ENCODE results near the gene COQ4.
A peak's percentile ranks its signal among the peaks of the same experiment; 100 is the strongest.
"Not testable (repeated sequence)": the region's sequence is repeated elsewhere in the genome, so short reads cannot be mapped to it uniquely, and the experiment has no call there.

The COQ4 gene

DNA sequence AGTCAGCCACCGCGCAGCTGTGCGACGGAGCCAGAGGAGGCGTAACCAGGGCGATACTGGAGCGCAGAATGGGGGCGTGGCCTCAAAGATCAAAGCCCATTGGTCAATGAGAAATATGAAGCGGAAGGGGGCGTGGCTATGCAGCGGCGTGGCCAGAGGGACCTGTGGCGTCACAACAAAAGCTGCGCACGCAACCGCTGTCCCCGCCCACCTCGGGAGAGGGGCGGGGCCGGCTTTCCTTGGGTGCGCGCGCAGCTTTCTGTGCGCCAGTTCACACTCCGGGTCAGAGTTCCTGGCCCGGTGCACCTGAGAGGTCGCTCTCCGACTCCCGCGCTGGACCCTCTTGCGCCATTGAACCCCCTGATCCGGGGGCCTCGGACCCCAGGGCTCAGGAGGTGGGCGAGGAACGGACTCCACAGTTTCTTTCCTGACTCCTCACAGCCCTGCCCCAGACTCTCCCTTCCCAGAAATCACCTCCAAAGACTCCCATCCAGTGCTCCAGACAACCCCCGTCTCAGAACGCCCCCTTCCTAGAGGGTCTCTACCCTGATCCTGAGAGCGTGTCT lies 46.5 kb upstream of the COQ4 start, which contains the start of gene SWI5:
SWI5 (plus strand) TSS at position 269 of the 566 bp plus-strand sequence.
- Histone ChIP-seq H2AFZ (ENCODE audit: low read depth, low read length) (0 out of 2 replicates have a peak within 1 kb of the TSS, but pooled peaks have one; percentile 50), H3K4me3 (ENCODE audit: low read length) (peak within 1 kb of the TSS; percentile 98), H3K36me3 (replicated peaks; ENCODE audit: low read depth, low read length) (no peaks in the 10 kb centered on the region), H3K27me3 (ENCODE audit: low read depth, low read length) (no peaks in the 10 kb centered on the region), H3K4me1 (ENCODE audit: low read length) (peaks cover 11% of the 10 kb centered on the region), H3K27ac (ENCODE audit: low read length) (peak within 1 kb of the TSS; percentile 29; the same call in 1 of the 2 replicates), H3K4me2 (ENCODE audit: low read length) (peak within 1 kb of the TSS; percentile 99), H3K9ac (ENCODE audit: low read length) (peak within 1 kb of the TSS; percentile 93), H3K79me2 (ENCODE audit: low read length) (peaks cover 13% of the 10 kb centered on the region), H4K20me1 (ENCODE audit: insufficient read depth, low read length) (no peaks in the 10 kb centered on the region), H3K9me3 (ENCODE audit: insufficient read depth, low read length) (no peaks in the 10 kb centered on the region)
- TF ChIP-seq, protein P1, sequence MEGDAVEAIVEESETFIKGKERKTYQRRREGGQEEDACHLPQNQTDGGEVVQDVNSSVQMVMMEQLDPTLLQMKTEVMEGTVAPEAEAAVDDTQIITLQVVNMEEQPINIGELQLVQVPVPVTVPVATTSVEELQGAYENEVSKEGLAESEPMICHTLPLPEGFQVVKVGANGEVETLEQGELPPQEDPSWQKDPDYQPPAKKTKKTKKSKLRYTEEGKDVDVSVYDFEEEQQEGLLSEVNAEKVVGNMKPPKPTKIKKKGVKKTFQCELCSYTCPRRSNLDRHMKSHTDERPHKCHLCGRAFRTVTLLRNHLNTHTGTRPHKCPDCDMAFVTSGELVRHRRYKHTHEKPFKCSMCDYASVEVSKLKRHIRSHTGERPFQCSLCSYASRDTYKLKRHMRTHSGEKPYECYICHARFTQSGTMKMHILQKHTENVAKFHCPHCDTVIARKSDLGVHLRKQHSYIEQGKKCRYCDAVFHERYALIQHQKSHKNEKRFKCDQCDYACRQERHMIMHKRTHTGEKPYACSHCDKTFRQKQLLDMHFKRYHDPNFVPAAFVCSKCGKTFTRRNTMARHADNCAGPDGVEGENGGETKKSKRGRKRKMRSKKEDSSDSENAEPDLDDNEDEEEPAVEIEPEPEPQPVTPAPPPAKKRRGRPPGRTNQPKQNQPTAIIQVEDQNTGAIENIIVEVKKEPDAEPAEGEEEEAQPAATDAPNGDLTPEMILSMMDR (IDR thresholded peaks at IDR 0.05; ENCODE audit: low read depth, low read length) = no peak
- no peak for TF ChIP-seq EZH2phosphoT487 (IDR thresholded peaks at IDR 0.05; ENCODE audit: low read depth)

- Histone ChIP-seq H2AFZ (ENCODE audit: low read depth, low read length) (0 out of 2 replicates have a peak overlapping the region, but pooled peaks have one; percentile 50), H4K20me1 (ENCODE audit: insufficient read depth, low read length) (no peaks in the 10 kb centered on the region), H3K79me2 (ENCODE audit: low read length) (peaks cover 13% of the 10 kb centered on the region), H3K36me3 (replicated peaks; ENCODE audit: low read depth, low read length) (no peaks in the 10 kb centered on the region), H3K27ac (ENCODE audit: low read length) (no peak overlapping the region), H3K9ac (ENCODE audit: low read length) (peak overlapping the region; percentile 92), H3K4me1 (ENCODE audit: low read length) (peaks cover 11% of the 10 kb centered on the region), H3K4me2 (ENCODE audit: low read length) (peak overlapping the region; percentile 93), H3K4me3 (ENCODE audit: low read length) (peak overlapping the region; percentile 90), H3K27me3 (ENCODE audit: low read depth, low read length) (no peaks in the 10 kb centered on the region), H3K9me3 (ENCODE audit: insufficient read depth, low read length) (no peaks in the 10 kb centered on the region)
- TF ChIP-seq, protein P1 (IDR thresholded peaks at IDR 0.05; ENCODE audit: low read depth, low read length) = no peak
- no peak for TF ChIP-seq EZH2phosphoT487 (IDR thresholded peaks at IDR 0.05; ENCODE audit: low read depth)
Measured at GRCh38 chr9:128276574-128277270, 45.9 kb upstream of the COQ4 start.

DNA sequence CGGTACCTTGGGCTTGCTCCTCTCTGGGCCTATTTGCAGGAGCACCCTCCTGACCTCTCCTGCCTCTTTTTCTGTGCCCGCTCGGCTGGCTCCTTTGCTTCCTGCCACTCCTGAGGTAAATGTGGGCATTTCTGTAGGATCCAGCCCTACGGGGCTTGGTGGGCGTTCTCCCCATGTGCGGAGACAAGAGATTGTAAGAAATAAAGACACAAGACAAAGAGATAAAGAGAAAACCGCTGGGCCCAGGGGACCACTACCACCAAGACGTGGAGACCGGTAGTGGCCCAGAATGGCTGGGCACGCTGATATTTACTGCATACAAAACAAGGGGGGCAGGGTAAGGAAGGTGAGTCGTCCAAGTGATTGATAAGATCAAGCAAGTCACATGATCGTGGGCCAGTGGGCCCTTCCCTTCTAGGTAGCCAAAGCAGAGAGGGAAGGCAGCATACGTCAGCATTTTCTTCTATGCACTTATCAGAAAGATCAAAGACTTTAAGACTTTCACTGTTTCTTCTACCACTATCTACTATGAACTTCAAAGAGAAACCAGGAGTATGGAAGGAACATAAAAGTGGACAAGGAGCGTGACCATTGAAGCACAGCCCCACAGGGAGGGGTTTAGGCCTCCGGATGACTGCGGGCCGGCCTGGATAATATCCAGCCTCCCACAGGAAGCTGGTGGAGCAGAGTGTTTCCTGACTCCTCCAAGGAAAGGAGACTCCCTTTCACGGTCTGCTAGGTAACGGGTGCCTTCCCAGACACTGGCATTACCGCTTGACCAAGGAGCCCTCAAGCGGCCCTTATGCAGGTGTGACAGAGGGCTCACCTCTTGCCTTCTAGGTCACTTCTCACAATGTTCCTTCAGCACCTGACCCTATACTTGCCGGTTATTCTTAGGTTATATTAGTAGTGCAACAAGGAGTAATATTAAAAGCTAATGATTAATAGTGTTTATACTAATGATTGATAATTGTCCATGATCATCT lies 43.3 kb upstream of the COQ4 start:
- H3K4me1 ChIP-seq (ENCODE audit: low read length) = peaks cover 11% of the 10 kb centered on the region
- H3K27me3 ChIP-seq (ENCODE audit: low read depth, low read length); H3K9me3 ChIP-seq (ENCODE audit: insufficient read depth, low read length); H3K36me3 ChIP-seq (replicated peaks; ENCODE audit: low read depth, low read length); H4K20me1 ChIP-seq (ENCODE audit: insufficient read depth, low read length); H3K9ac ChIP-seq (ENCODE audit: low read length); H3K4me2 ChIP-seq (ENCODE audit: low read length); H3K27ac ChIP-seq (ENCODE audit: low read length); H3K4me3 ChIP-seq (ENCODE audit: low read length); H2AFZ ChIP-seq (ENCODE audit: low read depth, low read length): not testable (repeated sequence)
- H3K79me2 ChIP-seq (ENCODE audit: low read length) = peaks cover 13% of the 10 kb centered on the region

GRCh38 chr9:128280084-128280622 lies 42.5 kb upstream of the COQ4 start:
- Histone ChIP-seq H3K4me1 (ENCODE audit: low read length) (peaks cover 5% of the 10 kb centered on the region), H3K79me2 (ENCODE audit: low read length) (peaks cover 5% of the 10 kb centered on the region), H3K4me3 (ENCODE audit: low read length) (no peak overlapping the region), H3K36me3 (replicated peaks; ENCODE audit: low read depth, low read length) (no peaks in the 10 kb centered on the region), H3K4me2 (ENCODE audit: low read length) (no peak overlapping the region), H3K9ac (ENCODE audit: low read length) (no peak overlapping the region), H3K27ac (ENCODE audit: low read length) (no peak overlapping the region), H3K27me3 (ENCODE audit: low read depth, low read length) (no peaks in the 10 kb centered on the region), H2AFZ (ENCODE audit: low read depth, low read length) (no peak overlapping the region), H3K9me3 (ENCODE audit: insufficient read depth, low read length) (no peaks in the 10 kb centered on the region), H4K20me1 (ENCODE audit: insufficient read depth, low read length) (no peaks in the 10 kb centered on the region)
- TF ChIP-seq, protein P1 (IDR thresholded peaks at IDR 0.05; ENCODE audit: low read depth, low read length) = no peak
- no peak for TF ChIP-seq EZH2phosphoT487 (IDR thresholded peaks at IDR 0.05; ENCODE audit: low read depth)

All from OCI-LY3 (cell line).